8988T (cell line): ENCODE results near the gene BEX3.
"Not testable (repeated sequence)": the region's sequence is repeated elsewhere in the genome, so short reads cannot be mapped to it uniquely, and the experiment has no call there.

Experiments used
- DNase-seq: peaks from one replicate; pipeline ENCODE4 v3.0.0; 2011

BEX3 gene

GRCh38 chrX:103384672-103385071, 8.3 kb downstream of the BEX3 start:
- no peak for DNase-seq

DNA sequence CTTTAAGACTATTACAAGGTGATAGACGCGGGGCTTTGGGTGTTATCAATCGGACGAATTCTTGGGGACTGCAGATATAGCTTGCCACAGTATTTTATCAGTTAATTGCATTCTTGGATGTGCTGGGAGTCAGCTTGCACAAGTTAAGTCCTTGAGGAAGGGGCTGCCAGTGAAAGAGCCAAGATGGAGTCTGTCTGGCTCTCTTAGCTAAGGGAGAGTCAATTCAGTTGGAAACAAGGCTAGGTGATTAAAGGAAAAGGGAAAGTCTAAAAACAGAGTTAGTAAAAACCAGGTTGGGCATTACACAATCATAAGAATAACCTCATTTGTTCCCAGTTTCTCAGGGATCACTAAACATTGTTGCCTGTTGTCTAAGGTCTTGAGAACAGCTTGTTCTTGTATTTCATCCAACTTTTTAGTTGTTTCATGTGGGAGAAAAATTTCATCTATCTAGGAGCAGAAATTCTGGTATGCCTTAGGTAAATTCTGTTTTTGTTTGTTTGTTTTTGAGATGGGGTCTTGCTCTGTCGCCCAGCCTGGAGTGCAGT, 9.0 kb downstream of the BEX3 start:
- not testable (repeated sequence) for DNase-seq

- no peak for DNase-seq
Measured at GRCh38 chrX:103386332-103386731, 10.0 kb downstream of the BEX3 start.

DNA sequence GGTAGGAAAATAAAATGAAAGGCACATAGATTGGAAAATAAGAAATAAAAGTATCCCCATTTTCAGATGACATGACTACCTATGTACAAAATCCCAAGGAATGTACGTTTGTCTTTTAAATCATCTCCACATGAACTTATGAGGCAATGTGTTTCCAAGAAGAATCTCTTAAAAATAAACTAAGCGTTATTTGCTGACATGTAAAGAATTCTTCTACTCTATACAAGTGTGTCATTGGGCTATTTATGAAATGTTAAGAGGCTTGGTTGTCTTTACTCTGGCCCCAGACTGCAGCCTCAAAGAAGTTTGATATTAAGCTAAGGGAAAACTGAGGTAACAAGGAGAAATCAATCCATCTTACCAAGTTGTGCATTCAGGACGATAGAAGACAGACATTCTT, 17.1 kb downstream of the BEX3 start:
- DNase-seq: no peak

- DNase-seq: no peak
Measured at GRCh38 chrX:103396186-103396585, 19.8 kb downstream of the BEX3 start.

DNA sequence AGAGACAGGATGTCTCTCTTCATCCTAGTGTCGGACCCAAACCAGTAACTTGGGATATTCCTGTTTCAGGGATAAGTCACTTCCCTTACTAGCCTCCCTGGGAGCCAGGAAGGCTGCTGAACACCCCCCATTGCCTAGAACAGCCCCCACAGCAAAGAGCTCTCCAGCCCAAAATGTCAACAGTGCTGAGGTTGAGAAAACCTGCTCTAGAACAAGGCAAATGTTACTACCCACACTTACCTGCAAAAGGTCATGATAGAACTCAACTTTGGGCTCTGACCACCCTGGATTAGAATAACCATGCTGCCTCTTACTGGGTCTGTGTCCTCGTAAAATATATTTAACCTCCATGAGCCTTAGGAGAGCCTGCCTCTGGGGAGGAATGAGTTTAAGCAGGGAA, 20.3 kb downstream of the BEX3 start:
- no peak for DNase-seq

DNA sequence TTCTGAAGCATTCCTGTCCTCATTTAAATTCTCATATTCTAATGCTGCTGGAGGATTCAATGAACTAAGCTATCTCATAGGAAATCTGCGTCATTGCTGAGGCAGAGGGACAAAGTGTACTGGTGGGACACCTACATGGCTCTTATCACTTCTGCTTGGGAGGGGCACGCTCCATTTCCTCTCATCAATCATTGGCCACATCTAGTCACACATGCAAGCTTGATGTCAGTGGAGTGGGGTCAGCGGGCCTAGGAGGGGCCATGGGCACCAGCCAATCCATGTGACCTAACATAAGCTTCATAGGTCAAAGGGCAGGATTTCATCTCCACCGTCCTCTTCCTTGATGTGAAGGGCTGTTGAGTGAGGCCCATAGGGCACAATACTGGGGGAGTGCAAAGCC, 21.4 kb downstream of the BEX3 start:
- no peak for DNase-seq

DNA sequence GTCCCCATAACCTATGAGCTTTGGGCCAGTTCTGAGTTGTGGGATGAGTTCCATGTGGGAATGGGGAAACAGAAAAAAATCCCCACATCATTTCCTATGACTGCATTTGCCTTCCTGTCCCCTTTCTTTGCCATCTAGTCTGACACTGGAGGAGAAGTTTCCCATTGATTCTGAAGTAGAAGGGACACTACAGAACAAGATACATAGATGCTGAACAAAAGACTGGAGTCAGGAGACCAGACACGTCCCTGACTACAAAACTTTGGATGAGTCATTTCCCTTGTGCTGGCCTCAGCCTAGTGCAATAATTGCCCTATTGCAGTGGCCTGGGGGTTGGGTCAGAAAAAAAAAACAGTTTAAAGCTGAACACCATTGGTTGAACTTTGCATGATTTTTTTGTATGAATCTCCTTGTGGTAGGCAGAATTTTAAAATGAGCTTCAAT, 22.1 kb downstream of the BEX3 start:
- DNase-seq: no peak

- DNase-seq: no peak
Measured at GRCh38 chrX:103399744-103400143, 23.4 kb downstream of the BEX3 start.

DNA sequence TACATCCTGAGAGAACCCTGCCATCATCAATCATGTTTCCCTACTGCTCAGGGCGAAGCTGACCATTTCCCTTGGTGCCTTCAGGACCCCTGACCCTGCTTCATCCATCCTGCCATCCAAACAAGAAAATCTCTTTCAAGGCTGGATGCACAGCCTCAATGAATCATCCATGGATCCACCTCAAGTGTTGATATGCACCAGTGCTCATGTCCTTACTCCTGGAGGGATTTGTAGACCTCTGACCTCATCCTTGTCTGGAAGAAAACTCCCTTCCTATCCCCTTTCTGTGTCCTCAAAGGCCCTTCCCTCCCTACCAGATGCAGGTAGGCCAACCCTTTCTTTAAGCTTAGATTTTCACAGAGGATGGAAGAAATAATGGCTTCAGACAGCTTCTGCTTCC, 24.6 kb downstream of the BEX3 start:
- DNase-seq: no peak

- DNase-seq: no peak
Measured at GRCh38 chrX:103404231-103405008, 28.1 kb downstream of the BEX3 start.

GRCh38 chrX:103405009-103405333, 28.6 kb downstream of the BEX3 start:
- no peak for DNase-seq

- DNase-seq: no peak
Measured at GRCh38 chrX:103406256-103406655, 29.9 kb downstream of the BEX3 start.

GRCh38 chrX:103407776-103408175, 31.4 kb downstream of the BEX3 start:
- no peak for DNase-seq

DNA sequence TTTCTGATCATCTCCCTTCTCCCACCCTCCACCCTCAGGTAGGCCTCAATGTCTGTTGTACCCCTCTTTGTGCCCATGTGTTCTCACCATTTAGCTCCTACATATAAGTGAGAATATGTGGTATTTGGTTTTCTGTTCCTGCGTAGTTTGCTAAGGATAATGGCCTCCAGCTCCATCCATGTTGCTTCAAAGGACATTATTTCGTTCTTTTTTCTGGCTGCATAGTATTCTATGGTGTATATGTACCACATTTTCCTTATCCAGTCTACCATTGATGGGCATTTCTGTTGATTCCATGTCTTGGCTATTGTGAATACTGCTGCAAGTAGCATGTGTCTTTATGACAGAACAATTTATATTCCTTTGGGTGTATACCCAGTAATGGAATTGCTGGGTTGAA, 35.4 kb downstream of the BEX3 start:
- DNase-seq: not testable (repeated sequence)

GRCh38 chrX:103413705-103414387, 37.5 kb downstream of the BEX3 start:
- no peak for DNase-seq

GRCh38 chrX:103414561-103414960, 38.2 kb downstream of the BEX3 start:
- no peak for DNase-seq

GRCh38 chrX:103415068-103415467, 38.7 kb downstream of the BEX3 start:
- DNase-seq: no peak

- no peak for DNase-seq
Measured at GRCh38 chrX:103415528-103415927, 39.2 kb downstream of the BEX3 start.

- DNase-seq: no peak
Measured at GRCh38 chrX:103417370-103417769, 41.0 kb downstream of the BEX3 start.

- no peak for DNase-seq
Measured at GRCh38 chrX:103417933-103418332, 41.6 kb downstream of the BEX3 start.

DNA sequence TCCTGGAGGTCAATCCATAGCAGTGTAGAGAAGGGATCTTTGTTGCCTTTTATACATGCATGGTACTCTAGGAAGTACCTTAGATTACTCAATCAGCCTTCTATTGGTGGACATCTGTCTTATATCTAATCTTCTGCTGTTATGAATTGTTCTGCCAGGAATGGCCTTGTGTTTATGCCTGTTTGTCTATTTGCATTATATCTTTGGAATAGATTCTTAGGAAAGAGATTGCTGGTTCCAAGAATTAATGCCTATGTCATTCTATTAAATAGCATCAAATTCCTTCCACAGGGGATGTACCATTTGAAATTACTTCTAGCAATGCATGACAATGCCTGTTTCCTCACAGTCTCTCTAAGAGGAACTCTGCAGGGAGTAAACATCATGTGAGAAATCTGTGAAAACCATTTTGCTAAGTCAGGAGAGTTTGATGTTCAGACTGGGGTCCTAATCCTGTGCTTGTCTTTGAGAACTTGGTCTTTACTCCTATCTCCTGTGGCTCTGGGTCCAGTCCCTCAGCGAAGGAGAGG, 42.5 kb downstream of the BEX3 start:
- no peak for DNase-seq

GRCh38 chrX:103423955-103424638, 47.8 kb downstream of the BEX3 start:
- DNase-seq: no peak
